K562 (cell line): ENCODE measurements around the gene ZNF805. TPM values are rescaled to one million over a fixed set of nuclear protein-coding genes. Genes with fewer than 3 reads are reported as not detected.
A peak's percentile ranks its signal among the peaks of the same experiment; 100 is the strongest.

Experiments
- AFF1 ChIP-seq, 2 experiments: fragments of 450-650 bp; IDR thresholded peaks; 2 replicates each; pipeline ENCODE4 v1.6.1; 2018; ENCODE audit warnings: mild to moderate bottlenecking in 2 of 2, low read depth in 1 of 2; ENCODE audit not compliant: partially characterized antibody in 2 of 2
- ATF1 ChIP-seq, 2 experiments: fragments of 450-650 bp in 1 of 2; IDR thresholded peaks; 2 replicates each; pipeline ENCODE4 v1.6.1; 2016; ENCODE audit warnings: missing compliant biosample characterization in 1 of 2, missing genetic modification characterization in 1 of 2
- BRCA1 ChIP-seq, 2 experiments: fragments of 450-650 bp in 1 of 2; sonication (generic) in 1 of 2; formaldehyde crosslinking in 1 of 2; IDR thresholded peaks; 2 replicates each; pipeline versions ENCODE4 v1.5.0 to v1.6.1; 2017 to 2020; ENCODE audit warnings: mild to moderate bottlenecking in 1 of 2, missing genetic modification reagents in 1 of 2
- E2F3 ChIP-seq: fragments of 250-450 bp; sonication (Bioruptor Pico); IDR thresholded peaks from 2 replicates; pipeline ENCODE4 v1.4.0; 2020; ENCODE audit warnings: mild to moderate bottlenecking
- HCFC1 ChIP-seq: IDR thresholded peaks from 2 replicates; pipeline ENCODE4 v1.6.1; 2012; ENCODE audit warnings: low read depth, low read length, improper control_type of control experiment
- ILK ChIP-seq: fragments of 450-650 bp; IDR thresholded peaks from 2 replicates; pipeline ENCODE4 v1.6.1; 2016; ENCODE audit warnings: missing genetic modification characterization, low read depth, mild to moderate bottlenecking, missing compliant biosample characterization, moderate library complexity, borderline replicate concordance
- MED1 ChIP-seq: sonication (generic); formaldehyde crosslinking; IDR thresholded peaks from 2 replicates; pipeline ENCODE4 v1.8.1; 2023; ENCODE audit warnings: missing genetic modification reagents, borderline replicate concordance
- PRMT5 ChIP-seq: sonication (generic); formaldehyde crosslinking; IDR thresholded peaks from 2 replicates; pipeline ENCODE4 v1.5.0; 2020; ENCODE audit warnings: missing genetic modification reagents
- PTBP1 ChIP-seq: fragments of 200-400 bp; formaldehyde crosslinking; IDR thresholded peaks from 2 replicates; pipeline ENCODE4 v1.6.1; 2017; ENCODE audit warnings: low read depth, low read length
- SP2 ChIP-seq: IDR thresholded peaks from 2 replicates; pipeline ENCODE4 v1.6.1; 2011; ENCODE audit warnings: mild to moderate bottlenecking, low read depth, low read length, moderate library complexity; ENCODE audit not compliant: poor library complexity, severe bottlenecking; ENCODE audit errors: extremely low read depth
- YY1 ChIP-seq, 3 experiments: IDR thresholded peaks; 2 replicates each; pipeline ENCODE4 v1.6.1; 2011; ENCODE audit warnings: low read length in 2 of 3, mild to moderate bottlenecking in 2 of 3, moderate library complexity in 2 of 3, borderline replicate concordance in 1 of 3, control low read depth in 1 of 3, low read depth in 1 of 3; ENCODE audit not compliant: insufficient read depth in 3 of 3, insufficient replicate concordance in 2 of 3, control insufficient read depth in 1 of 3, insufficient read length in 1 of 3; ENCODE audit errors: extremely low read depth in 1 of 3
- ZBTB5 ChIP-seq: fragments of 450-650 bp; IDR thresholded peaks from 2 replicates; pipeline ENCODE4 v1.6.1; 2017; ENCODE audit warnings: antibody characterized with exemption
- ZNF175 ChIP-seq: fragments of 200-800 bp; sonication (Bioruptor generic); IDR thresholded peaks from 2 replicates; pipeline ENCODE4 v1.6.1; 2016; ENCODE audit warnings: low read depth, mild to moderate bottlenecking, missing genetic modification characterization, missing compliant biosample characterization
- polyA plus RNA-seq, 8 experiments: library from polyadenylated mRNA; depleted of rRNA in 4 of 8; stranded (reverse) in 5 of 8; unstranded in 3 of 8; fragments of >200 nt; fragmentation: Nextera tagmentation in 2 of 8; fragmentation: Illumina TruSeq in 1 of 8; extraction: Ambion mirVana in 2 of 8; extraction: Trizol in 1 of 8; gene quantifications; 2 replicates each; pipeline versions ENCODE4 v1.2.1 to v1.2.3, GENCODE V29; 2011 to 2014; ENCODE audit warnings: inconsistent platforms in 1 of 8, missing spikeins in 1 of 8
- total RNA-seq, 7 experiments: library from RNA; depleted of rRNA in 6 of 7; stranded (reverse); fragments of >200 nt in 6 of 7; fragmentation: Illumina TruSeq in 2 of 7; extraction: Trizol in 2 of 7; gene quantifications; 2 replicates each; pipeline versions ENCODE4 v1.2.1 to v1.2.3, GENCODE V29; 2011 to 2021; ENCODE audit warnings: low replicate concordance in 1 of 7
- TF ChIP-seq, protein P1 (sequence below): fragments of 450-650 bp; formaldehyde crosslinking; IDR thresholded peaks from 2 replicates; pipeline ENCODE4 v1.4.0; 2020; ENCODE audit warnings: mild to moderate bottlenecking, moderate library complexity
- TF ChIP-seq, protein P2 (sequence below): conservative IDR thresholded peaks from 2 replicates; pipeline ENCODE4 v1.6.1; 2011; ENCODE audit warnings: low read depth, mild to moderate bottlenecking, low read length; ENCODE audit not compliant: control insufficient read depth

ZNF805 gene
- total and polyA plus RNA-seq, 9 of the 15 experiments (the other 6 are each of a cell fraction or from before 2014, with no cell fraction given) = 0.32 to 6.7 (median 3.9) TPM

DNA sequence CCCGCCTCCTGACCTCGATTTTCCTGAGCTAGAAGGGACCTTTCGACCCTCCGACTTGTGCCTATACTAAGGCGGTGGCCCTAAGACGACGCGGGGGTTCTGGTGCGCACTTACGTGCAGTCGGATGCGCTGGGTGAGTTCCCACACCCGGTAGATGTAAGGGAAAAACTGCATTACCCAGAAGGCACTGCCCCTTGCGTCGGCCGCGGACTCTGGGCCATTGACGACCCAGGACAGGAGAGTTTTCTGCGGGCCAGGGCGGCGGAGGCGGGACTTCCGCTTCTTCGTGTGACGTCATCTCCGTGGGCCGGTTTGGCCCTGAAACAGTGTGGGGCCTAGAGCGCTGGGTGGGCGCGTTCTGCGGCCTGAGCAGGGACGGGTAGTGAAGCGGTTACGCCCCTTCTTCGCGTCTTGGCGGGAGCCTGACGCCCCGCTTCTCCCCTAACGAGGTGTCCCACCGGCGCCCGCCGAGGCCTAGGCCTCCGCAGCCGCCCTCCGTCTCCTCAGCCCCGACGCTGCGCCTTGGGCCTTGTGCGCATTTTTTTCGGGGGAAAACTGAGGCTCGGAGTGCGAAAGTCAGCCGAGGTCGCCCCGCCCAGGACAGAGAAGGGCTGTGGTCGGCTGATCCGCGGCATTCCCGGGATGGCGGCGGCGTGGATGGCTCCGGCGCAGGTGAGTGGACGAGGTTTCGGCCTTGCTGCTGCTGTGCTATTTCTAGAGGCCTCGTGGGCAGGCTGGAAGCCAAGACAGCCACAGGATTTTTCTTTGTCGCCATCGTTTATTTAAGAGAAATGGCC is 39.9 kb downstream of the ZNF805 start, which contains the start of gene ZNF460 (continued):
- TF ChIP-seq, protein P1, sequence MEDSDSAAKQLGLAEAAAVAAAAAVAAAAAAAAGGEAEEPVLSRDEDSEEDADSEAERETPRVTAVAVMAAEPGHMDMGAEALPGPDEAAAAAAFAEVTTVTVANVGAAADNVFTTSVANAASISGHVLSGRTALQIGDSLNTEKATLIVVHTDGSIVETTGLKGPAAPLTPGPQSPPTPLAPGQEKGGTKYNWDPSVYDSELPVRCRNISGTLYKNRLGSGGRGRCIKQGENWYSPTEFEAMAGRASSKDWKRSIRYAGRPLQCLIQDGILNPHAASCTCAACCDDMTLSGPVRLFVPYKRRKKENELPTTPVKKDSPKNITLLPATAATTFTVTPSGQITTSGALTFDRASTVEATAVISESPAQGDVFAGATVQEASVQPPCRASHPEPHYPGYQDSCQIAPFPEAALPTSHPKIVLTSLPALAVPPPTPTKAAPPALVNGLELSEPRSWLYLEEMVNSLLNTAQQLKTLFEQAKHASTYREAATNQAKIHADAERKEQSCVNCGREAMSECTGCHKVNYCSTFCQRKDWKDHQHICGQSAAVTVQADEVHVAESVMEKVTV (CRISPR knock-in tag) = no peak
- TF ChIP-seq, protein P2, sequence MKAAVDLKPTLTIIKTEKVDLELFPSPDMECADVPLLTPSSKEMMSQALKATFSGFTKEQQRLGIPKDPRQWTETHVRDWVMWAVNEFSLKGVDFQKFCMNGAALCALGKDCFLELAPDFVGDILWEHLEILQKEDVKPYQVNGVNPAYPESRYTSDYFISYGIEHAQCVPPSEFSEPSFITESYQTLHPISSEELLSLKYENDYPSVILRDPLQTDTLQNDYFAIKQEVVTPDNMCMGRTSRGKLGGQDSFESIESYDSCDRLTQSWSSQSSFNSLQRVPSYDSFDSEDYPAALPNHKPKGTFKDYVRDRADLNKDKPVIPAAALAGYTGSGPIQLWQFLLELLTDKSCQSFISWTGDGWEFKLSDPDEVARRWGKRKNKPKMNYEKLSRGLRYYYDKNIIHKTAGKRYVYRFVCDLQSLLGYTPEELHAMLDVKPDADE = peak; percentile 76
- no peak for TF ChIP-seq ZNF175 (CRISPR knock-in tag)
- TF ChIP-seq E2F3 (CRISPR knock-in tag) = peak; percentile 70; the same call in 1 of the 2 replicates
- TF ChIP-seq AFF1 (IDR thresholded peaks at IDR 0.05; ENCODE audit: low read depth in 1 of 2, partially characterized antibody in 2 of 2) = peak in 1 of 2 experiments; percentile 87
- no peak for TF ChIP-seq PTBP1
- no peak for TF ChIP-seq BRCA1 (IDR thresholded peaks at IDR 0.05)
- 0 out of 2 replicates have a peak, but pooled peaks have one; percentile 72 for TF ChIP-seq BRCA1 (CRISPR knock-in tag; IDR thresholded peaks at IDR 0.05)
- TF ChIP-seq HCFC1 = peak; percentile 92
- TF ChIP-seq SP2 = peak; percentile 54
- TF ChIP-seq ILK (tag) = no peak
- TF ChIP-seq ATF1 (CRISPR knock-in tag; IDR thresholded peaks at IDR 0.05) = peak; percentile 78
- TF ChIP-seq ATF1 (tag; IDR thresholded peaks at IDR 0.05) = peak; percentile 98
- TF ChIP-seq ZBTB5 = no peak
- TF ChIP-seq PRMT5 (CRISPR knock-in tag) = 0 out of 2 replicates have a peak, but pooled peaks have one; percentile 78
- TF ChIP-seq MED1 = no peak
- TF ChIP-seq YY1 (IDR thresholded peaks at IDR 0.05; ENCODE audit: borderline replicate concordance in 1 of 3, control insufficient read depth in 1 of 3, extremely low read depth in 1 of 3, insufficient read depth in 3 of 3, insufficient read length in 1 of 3, insufficient replicate concordance in 2 of 3, low read depth in 1 of 3, low read length in 2 of 3) = peak in 2 of 3 experiments; percentile 53 to 56
